ENCODE measurements around the gene SYNM.
"Not testable (repeated sequence)": the region's sequence is repeated elsewhere in the genome, so short reads cannot be mapped to it uniquely, and the experiment has no call there.

The SYNM gene

GRCh38 chr15:99104788-99105513, at the start of gene SYNM:
TSS of gene SYNM (plus strand) at chr15:99105080. CDS start at chr15:99105200, 120 bp downstream.
- DNase-seq = peak; percentile 63 to 74

GRCh38 chr15:99055555-99056134, 49.2 kb upstream of the SYNM start:
- DNase-seq = no peak

GRCh38 chr15:99057020-99057419, 47.9 kb upstream of the SYNM start:
- DNase-seq = no peak

GRCh38 chr15:99057697-99058420, 47.0 kb upstream of the SYNM start:
- no peak for DNase-seq

GRCh38 chr15:99058421-99058870, 46.4 kb upstream of the SYNM start:
- DNase-seq = no peak

GRCh38 chr15:99059010-99059981, 45.6 kb upstream of the SYNM start:
- peak; percentile 71 to 75 for DNase-seq

GRCh38 chr15:99060186-99060585, 44.7 kb upstream of the SYNM start:
- not testable (repeated sequence) for DNase-seq

GRCh38 chr15:99062226-99062625, 42.7 kb upstream of the SYNM start:
- DNase-seq = no peak

GRCh38 chr15:99068186-99068585, 36.7 kb upstream of the SYNM start:
- no peak for DNase-seq

GRCh38 chr15:99070208-99070607, 34.7 kb upstream of the SYNM start:
- no peak for DNase-seq

GRCh38 chr15:99071091-99071680, 33.7 kb upstream of the SYNM start:
- DNase-seq = no peak

GRCh38 chr15:99073008-99073717, 31.7 kb upstream of the SYNM start:
- no peak for DNase-seq

- DNase-seq = no peak
Measured at GRCh38 chr15:99074446-99074845, 30.4 kb upstream of the SYNM start.

GRCh38 chr15:99075059-99075652, 29.7 kb upstream of the SYNM start:
- DNase-seq = not testable (repeated sequence)

GRCh38 chr15:99076109-99076508, 28.8 kb upstream of the SYNM start:
- DNase-seq = no peak

GRCh38 chr15:99076555-99077308, 28.1 kb upstream of the SYNM start:
- peak; percentile 49 to 52 for DNase-seq

- no peak for DNase-seq
Measured at GRCh38 chr15:99082798-99083197, 22.1 kb upstream of the SYNM start.

- no peak for DNase-seq
Measured at GRCh38 chr15:99084965-99085364, 19.9 kb upstream of the SYNM start.

- DNase-seq = no peak
Measured at GRCh38 chr15:99085413-99086326, 19.2 kb upstream of the SYNM start.
